ENCODE data around the gene SLC51B.
"Not testable (repeated sequence)": the region's sequence is repeated elsewhere in the genome, so short reads cannot be mapped to it uniquely, and the experiment has no call there.

SLC51B gene

GRCh38 chr15:65067317-65067644 lies 22.1 kb downstream of the SLC51B start:
- no peak for DNase-seq

DNA sequence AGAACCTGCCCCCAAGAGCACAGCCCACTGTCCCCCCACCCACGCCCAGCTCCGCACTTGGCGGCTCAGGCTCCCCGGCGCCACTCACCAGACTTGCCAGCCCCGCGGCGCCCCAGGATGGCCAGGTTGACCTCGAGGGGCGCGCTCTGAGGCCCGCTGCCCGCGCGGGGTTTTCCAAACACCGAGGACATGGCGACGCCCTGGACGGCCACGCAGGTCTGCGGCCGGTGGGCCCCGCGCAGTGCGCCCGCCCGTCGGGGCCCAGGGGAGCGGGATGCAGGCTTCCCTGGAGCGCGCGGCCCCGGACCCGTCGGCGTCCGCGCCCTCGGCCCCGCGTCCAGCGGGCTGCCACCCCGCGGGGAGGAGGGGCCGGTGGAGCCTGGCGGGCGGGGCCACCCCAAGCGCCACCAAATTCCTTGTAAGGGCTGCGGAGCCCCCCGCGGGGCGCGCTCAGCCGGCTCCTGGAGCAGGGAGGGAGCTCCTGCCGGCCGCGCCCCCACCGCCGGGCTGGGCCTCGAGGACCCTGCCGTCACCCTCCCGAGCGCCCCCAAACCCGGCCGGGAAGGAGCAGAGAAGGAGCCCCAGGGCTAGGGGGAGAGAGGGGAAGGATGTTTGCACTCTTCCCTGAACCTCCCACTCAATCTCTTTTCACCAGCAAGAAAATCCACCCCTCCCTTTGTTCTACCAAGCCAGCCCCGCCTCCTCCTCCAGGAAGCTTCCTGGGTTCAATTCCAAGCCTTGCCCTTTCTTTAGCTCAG lies 22.6 kb downstream of the SLC51B start, which contains the start of gene RASL12:
Gene RASL12 (minus strand): TSS at position 347 of the 758 bp plus-strand sequence. CDS start 156 bp downstream, at position 191.
- DNase-seq: no peak

DNA sequence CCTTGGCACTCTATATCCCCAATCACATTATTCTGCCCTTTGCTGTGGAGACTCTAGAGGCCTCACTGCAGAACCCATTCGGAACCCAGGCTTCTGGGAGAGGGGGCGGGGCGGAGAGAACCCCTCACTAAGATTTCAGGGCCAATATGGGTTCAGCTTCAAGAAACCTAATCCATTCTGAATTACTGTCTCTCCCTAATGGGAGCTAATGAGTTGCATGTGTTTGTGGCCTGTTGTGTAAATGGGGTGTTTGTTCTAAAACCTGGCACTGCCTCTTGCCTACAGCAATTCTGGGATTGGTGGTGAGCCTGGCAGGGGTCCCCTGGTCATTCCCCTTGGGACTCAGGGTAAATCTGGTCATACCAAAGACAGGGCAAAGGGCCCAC lies 23.2 kb downstream of the SLC51B start:
- DNase-seq: no peak

- no peak for DNase-seq
Observed at GRCh38 chr15:65069179-65069578, 24.0 kb downstream of the SLC51B start.

GRCh38 chr15:65069779-65070546 lies 24.8 kb downstream of the SLC51B start:
- DNase-seq: no peak

- no peak for DNase-seq
Observed at GRCh38 chr15:65071381-65071811, 26.2 kb downstream of the SLC51B start.

GRCh38 chr15:65072027-65072426 lies 26.8 kb downstream of the SLC51B start:
- DNase-seq: no peak

DNA sequence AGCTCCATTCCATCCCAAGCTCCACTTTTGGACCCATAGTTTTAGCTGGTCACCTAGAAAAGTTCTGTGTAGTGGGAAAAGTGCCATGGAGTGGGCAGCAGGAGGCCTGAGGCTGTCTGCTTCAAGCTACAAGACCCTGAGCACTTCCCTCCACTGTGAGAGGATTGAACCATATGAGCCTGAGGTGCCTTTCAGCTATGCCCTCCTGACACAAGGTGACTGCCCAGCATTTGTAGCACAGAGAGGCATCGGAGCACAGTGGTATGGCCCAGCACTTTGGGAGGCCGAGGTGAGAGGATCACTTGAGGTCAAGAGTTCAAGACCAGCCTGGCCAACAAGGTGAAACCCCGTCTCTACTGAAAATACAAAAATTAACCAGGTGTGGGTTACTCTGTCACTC lies 27.4 kb downstream of the SLC51B start:
- no peak for DNase-seq

DNA sequence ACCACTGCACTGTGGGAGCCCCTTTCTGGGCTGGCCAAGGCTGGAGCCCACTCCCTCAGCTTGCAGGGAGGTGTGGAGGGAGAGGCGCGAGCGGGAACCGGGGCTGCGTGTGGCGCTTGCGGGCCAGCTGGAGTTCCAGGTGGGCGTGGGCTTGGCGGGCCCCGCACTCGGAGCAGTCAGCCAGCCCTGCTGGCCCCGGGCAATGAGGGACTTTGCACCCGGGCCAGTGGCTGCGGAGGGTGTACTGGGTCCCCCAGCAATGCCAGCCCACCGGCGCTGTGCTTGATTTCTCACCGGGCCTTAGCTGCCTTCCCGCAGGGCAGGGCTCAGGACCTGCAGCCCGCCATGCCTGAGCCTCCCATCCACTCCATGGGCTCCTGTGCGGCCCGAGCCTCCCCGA lies 29.8 kb downstream of the SLC51B start:
- not testable (repeated sequence) for DNase-seq

GRCh38 chr15:65075607-65076395 lies 30.6 kb downstream of the SLC51B start:
- DNase-seq: not testable (repeated sequence)

- DNase-seq: no peak
Observed at GRCh38 chr15:65076486-65077290, 31.5 kb downstream of the SLC51B start, which contains the start of gene KBTBD13. TSS of gene KBTBD13 (plus strand) at chr15:65076746. CDS start at chr15:65076816, 70 bp downstream.

DNA sequence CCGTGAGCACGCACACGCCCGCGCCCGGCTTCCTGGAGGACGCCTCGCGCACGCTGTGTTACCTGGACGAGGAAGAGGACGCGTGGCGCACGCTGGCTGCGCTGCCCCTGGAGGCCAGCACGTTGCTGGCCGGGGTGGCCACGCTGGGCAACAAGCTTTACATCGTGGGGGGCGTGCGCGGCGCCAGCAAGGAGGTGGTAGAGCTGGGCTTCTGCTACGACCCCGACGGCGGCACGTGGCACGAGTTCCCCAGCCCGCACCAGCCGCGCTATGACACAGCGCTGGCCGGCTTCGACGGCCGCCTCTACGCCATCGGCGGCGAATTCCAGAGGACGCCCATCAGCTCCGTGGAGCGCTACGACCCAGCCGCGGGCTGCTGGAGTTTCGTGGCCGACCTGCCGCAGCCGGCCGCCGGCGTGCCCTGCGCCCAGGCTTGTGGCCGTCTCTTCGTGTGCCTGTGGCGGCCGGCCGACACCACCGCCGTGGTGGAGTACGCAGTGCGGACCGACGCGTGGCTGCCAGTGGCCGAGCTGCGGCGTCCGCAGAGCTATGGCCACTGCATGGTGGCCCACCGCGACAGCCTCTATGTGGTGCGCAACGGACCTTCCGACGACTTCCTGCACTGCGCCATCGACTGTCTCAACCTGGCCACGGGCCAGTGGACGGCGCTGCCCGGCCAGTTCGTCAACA lies 32.2 kb downstream of the SLC51B start:
- no peak for DNase-seq

- DNase-seq: no peak
Observed at GRCh38 chr15:65077981-65078352, 32.8 kb downstream of the SLC51B start.

DNA sequence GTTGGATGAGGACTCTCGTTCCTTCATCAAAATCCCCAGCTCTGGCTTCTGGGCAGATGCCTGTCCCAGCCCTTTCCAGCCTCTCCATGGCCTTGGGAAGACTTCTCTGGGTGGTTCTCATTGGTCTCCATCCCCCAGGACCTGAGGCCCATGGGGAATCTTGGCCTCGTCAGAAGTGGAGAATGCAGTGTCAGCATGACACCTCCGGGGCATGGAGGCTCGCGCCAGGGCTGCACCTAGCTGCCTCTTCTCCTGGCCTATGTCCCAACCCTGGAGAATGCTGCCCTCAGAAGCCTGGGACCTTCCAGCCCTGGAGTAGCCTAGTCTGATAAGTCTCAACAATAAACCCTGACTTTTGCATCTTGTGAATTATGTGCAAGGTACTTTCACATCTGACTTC lies 34.4 kb downstream of the SLC51B start:
- no peak for DNase-seq

DNA sequence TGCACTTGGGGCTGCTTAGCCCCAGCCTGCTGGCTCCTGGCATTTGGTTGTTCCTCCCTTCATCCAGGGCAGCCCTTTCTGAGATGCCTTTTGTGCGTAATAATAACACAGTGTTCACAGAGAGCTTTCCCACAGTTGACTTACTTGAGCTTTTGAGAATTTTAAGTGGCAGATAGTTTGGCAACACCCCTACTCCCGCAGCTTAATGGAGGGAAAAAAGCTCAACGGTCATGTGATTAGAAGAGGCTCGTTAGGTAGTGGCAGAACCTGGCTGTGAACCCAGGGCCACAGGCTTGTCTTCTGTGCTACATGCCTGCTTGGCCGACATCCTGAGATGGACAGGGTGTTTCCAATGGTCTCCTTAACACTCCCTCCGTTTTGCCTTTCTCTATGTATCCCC lies 36.1 kb downstream of the SLC51B start:
- DNase-seq: no peak

DNA sequence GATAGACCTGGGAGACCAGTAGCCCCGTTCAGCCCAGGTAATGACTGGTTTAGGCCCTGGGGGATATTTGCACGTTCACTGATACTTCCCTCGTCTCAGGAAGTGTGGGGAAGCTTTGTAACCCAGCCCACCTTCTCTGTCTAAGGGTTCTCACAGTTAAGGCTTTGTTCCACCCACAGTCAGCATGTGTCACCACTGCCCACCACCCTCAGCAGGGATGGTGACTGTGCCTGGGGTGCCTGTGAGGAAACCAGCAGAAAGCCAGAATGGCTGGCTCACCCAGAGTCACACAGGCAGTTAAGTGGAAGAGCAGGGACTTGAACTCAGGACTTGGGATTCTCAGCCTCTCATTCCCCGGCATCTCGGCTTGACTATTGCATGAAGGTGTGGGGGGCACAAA lies 36.6 kb downstream of the SLC51B start:
- DNase-seq: no peak

- no peak for DNase-seq
Observed at GRCh38 chr15:65082303-65082953, 37.2 kb downstream of the SLC51B start.

DNA sequence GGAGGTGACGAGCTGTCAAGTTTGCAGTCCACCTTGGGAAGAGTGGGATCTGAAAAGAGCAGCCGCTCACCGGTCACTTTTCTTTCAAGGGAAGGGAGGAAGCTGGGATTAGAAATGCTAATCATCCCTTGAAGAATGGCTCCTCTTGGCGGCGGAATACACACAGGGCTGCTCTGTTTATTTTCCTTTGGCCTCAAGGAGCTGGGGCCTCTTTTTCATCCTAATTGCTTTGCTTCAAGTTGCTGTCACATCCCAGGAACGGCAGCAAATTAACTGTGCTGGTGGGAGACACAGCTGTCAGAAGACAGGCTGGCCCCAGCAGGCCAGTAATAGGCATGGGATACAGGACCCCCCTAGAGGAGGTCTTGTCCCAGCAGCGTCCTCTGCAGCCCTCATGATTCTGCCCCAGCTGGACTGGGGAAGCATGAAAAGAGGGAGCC lies 38.1 kb downstream of the SLC51B start:
- no peak for DNase-seq

DNA sequence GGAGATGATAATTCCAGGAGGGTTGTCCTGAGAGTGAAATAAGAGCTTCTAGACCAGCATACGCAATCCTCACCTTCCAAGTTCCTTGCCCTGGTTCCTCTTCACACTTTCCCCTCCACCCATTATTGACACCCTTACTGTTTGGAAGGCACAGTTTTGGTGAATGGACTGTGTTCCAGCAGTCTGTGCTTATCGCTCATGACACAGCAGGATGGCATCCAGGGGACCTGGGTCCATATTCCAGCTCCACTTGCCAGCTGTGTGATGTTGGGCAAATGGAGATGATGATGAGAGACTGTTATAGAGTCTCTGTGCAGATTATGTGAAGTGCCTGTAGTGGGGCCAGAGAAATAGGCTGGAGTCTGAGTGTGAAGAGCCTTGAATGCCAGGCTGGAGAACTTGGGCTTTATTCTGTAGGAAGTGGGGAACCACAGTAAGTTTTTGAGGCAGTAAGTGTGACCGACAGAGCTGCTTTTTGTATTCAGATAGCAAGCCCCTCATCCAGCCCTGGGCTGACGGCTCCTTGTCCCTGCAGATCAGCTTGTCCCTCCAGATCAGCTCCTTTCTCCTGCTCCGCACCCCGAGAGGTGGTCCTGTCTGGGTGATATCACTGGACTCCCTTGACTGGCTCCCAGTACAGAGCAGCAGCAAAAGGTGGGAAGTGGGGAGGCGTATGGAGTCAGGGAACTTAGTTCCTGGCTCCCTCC lies 39.5 kb downstream of the SLC51B start:
- DNase-seq: no peak

DNA sequence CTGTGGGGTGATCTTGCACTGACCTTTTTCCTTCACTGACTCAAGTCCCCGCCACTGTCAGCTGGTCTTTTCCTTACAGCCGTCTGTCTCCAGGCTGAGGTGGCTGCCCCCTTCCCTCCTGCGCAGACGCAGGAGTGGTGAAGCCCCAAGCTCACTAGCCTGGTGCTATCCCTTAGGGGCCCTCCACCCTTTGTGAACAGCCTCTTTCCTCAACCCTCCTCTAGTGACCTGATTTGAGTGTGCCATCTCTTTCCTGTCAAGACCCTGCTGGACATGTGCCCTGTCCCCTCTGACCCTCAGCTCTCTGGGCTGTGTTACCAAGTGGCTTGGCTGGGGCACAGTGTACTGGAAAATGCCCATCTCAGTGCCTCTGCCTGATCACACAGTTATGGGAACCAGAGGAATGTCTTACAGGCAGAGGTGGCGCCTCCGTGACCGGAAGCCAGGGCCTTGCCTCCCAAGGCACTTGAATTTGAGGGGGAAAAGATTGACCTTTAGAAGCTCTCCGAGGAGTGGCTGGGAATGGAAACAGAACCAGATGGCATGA lies 40.1 kb downstream of the SLC51B start:
- no peak for DNase-seq

Measured in NCI-H774 (cell line).